Neural cell (in vitro differentiated cells): ENCODE data around the gene C1QTNF9B.

Source experiments
- EP300 ChIP-seq: fragments of 450-650 bp; conservative IDR thresholded peaks from 2 replicates; pipeline ENCODE4 v1.6.1; 2014; ENCODE audit warnings: antibody characterized with exemption, mild to moderate bottlenecking, moderate library complexity; ENCODE audit not compliant: poor library complexity, severe bottlenecking
- TF ChIP-seq, protein P1 (sequence below): fragments of 450-650 bp; IDR thresholded peaks from 2 replicates; pipeline ENCODE4 v1.5.1; 2014; ENCODE audit warnings: antibody characterized with exemption, mild to moderate bottlenecking, moderate library complexity; ENCODE audit not compliant: poor library complexity, severe bottlenecking
- TF ChIP-seq, protein P2 (sequence below): IDR thresholded peaks from 2 replicates; pipeline ENCODE4 v1.6.1; 2012; ENCODE audit warnings: borderline replicate concordance

- no peak for TF ChIP-seq EP300
- TF ChIP-seq, protein P1, sequence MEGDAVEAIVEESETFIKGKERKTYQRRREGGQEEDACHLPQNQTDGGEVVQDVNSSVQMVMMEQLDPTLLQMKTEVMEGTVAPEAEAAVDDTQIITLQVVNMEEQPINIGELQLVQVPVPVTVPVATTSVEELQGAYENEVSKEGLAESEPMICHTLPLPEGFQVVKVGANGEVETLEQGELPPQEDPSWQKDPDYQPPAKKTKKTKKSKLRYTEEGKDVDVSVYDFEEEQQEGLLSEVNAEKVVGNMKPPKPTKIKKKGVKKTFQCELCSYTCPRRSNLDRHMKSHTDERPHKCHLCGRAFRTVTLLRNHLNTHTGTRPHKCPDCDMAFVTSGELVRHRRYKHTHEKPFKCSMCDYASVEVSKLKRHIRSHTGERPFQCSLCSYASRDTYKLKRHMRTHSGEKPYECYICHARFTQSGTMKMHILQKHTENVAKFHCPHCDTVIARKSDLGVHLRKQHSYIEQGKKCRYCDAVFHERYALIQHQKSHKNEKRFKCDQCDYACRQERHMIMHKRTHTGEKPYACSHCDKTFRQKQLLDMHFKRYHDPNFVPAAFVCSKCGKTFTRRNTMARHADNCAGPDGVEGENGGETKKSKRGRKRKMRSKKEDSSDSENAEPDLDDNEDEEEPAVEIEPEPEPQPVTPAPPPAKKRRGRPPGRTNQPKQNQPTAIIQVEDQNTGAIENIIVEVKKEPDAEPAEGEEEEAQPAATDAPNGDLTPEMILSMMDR, result no peak
- TF ChIP-seq, protein P2, sequence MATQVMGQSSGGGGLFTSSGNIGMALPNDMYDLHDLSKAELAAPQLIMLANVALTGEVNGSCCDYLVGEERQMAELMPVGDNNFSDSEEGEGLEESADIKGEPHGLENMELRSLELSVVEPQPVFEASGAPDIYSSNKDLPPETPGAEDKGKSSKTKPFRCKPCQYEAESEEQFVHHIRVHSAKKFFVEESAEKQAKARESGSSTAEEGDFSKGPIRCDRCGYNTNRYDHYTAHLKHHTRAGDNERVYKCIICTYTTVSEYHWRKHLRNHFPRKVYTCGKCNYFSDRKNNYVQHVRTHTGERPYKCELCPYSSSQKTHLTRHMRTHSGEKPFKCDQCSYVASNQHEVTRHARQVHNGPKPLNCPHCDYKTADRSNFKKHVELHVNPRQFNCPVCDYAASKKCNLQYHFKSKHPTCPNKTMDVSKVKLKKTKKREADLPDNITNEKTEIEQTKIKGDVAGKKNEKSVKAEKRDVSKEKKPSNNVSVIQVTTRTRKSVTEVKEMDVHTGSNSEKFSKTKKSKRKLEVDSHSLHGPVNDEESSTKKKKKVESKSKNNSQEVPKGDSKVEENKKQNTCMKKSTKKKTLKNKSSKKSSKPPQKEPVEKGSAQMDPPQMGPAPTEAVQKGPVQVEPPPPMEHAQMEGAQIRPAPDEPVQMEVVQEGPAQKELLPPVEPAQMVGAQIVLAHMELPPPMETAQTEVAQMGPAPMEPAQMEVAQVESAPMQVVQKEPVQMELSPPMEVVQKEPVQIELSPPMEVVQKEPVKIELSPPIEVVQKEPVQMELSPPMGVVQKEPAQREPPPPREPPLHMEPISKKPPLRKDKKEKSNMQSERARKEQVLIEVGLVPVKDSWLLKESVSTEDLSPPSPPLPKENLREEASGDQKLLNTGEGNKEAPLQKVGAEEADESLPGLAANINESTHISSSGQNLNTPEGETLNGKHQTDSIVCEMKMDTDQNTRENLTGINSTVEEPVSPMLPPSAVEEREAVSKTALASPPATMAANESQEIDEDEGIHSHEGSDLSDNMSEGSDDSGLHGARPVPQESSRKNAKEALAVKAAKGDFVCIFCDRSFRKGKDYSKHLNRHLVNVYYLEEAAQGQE, result no peak
Observed at GRCh38 chr13:23866420-23867026, 30.8 kb downstream of the C1QTNF9B start.
